Mucosa of descending colon (tissue), 3 donors: Measurements from ENCODE around the gene TRABD2B. TPM values are rescaled to one million over a fixed set of nuclear protein-coding genes. Genes with fewer than 3 reads are reported as not detected.

Experiments used
- ATAC-seq: fragments of 200-7000 bp; cut with Tn5 transposase; one replicate; pipeline ENCODE4 v1.9.1; 2020; ENCODE audit warnings: mild to moderate bottlenecking, moderate library complexity
- DNase-seq, 3 donors: peaks; one replicate each; pipeline ENCODE4 v3.0.0-alpha.2; 2020
- H3K36me3 ChIP-seq: fragments of 200-600 bp; one replicate; pipeline ENCODE4 v1.8.0; 2021; ENCODE audit warnings: low read depth, mild to moderate bottlenecking
- H3K4me1 ChIP-seq: fragments of 200-600 bp; one replicate; pipeline ENCODE4 v1.8.0; 2021; ENCODE audit warnings: low read depth, mild to moderate bottlenecking
- H3K4me3 ChIP-seq: fragments of 200-600 bp; one replicate; pipeline ENCODE4 v1.8.0; 2021; ENCODE audit warnings: mild to moderate bottlenecking
- H3K9me3 ChIP-seq: fragments of 200-600 bp; one replicate; pipeline ENCODE4 v1.8.0; 2021; ENCODE audit warnings: mild to moderate bottlenecking
- CTCF ChIP-seq: fragments of 200-600 bp; IDR thresholded peaks from one replicate; pipeline ENCODE4 v1.8.0; 2022; ENCODE audit warnings: antibody characterized with exemption, mild to moderate bottlenecking
- intact Hi-C, 2 donors: fragments of 100-400 bp; cut with DNase I in 1 of 2; cut with micrococcal nuclease in 1 of 2; formaldehyde crosslinking; loops; one replicate each; pipeline versions ENCODE4 v1.11.0 to v1.11.1; 2022; cut with DNase I, micrococcal nuclease
- total RNA-seq, 3 donors: library from RNA; stranded (reverse); fragmentation: NEBNext Ultra II Directional in 2 of 3; extraction: Animal tissue kit (Norgen Biotek cat#: 25700) in 2 of 3; gene quantifications; one replicate each; pipeline versions ENCODE4 v1.2.1 to v1.2.4, GENCODE V29; 2021 to 2023
- donor health status: DM: no; HTN: no; CAD: no; lungs with moderate emphysema.
- donor health status: DM: no; HTN: no; CAD: no.
- donor health status: DM: no; HTN: yes; CAD: no.

TRABD2B gene
- total RNA-seq, 3 donors from 2014 or later, result 0.35 to 2.0 (median 2.0) TPM

- no peaks in the 10 kb centered on the region for H3K9me3 ChIP-seq
- no peaks in the 10 kb centered on the region for H3K36me3 ChIP-seq
- TF ChIP-seq CTCF, result no peak
- no peak for ATAC-seq
- no peak for DNase-seq
- H3K4me3 ChIP-seq, result no peak overlapping the region
- peaks cover 5% of the 10 kb centered on the region for H3K4me1 ChIP-seq
- intact Hi-C loops, result no loop called here
These were observed 46.7 kb downstream of the TRABD2B start for GRCh38 chr1:47950471-47950870.

GRCh38 chr1:47948126-47948525, 49.1 kb downstream of the TRABD2B start:
- no peak for TF ChIP-seq CTCF
- H3K36me3 ChIP-seq, result no peaks in the 10 kb centered on the region
- H3K9me3 ChIP-seq, result no peaks in the 10 kb centered on the region
- intact Hi-C loops, result no loop called here
- ATAC-seq, result peak; percentile 88
- no peak overlapping the region for H3K4me3 ChIP-seq
- peaks cover 5% of the 10 kb centered on the region for H3K4me1 ChIP-seq
- DNase-seq, result peak in 1 of 3 donors; percentile 60

- DNase-seq (no peak), ATAC-seq (no peak)
- Histone ChIP-seq H3K4me1 (peaks cover 5% of the 10 kb centered on the region), H3K4me3 (no peak overlapping the region), H3K9me3 (no peaks in the 10 kb centered on the region), H3K36me3 (no peaks in the 10 kb centered on the region)
- TF ChIP-seq CTCF, result no peak
- intact Hi-C loops, result no loop called here
These were observed 49.7 kb downstream of the TRABD2B start for GRCh38 chr1:47947531-47947930.

- no peaks in the 10 kb centered on the region for H3K9me3 ChIP-seq
- DNase-seq, result no peak
- no peak for TF ChIP-seq CTCF
- H3K36me3 ChIP-seq, result no peaks in the 10 kb centered on the region
- intact Hi-C loops, result no loop called here
- no peak overlapping the region for H3K4me3 ChIP-seq
- no peak for ATAC-seq
- peaks cover 5% of the 10 kb centered on the region for H3K4me1 ChIP-seq
These were observed 52.6 kb downstream of the TRABD2B start for GRCh38 chr1:47944561-47944960.

- no peak overlapping the region for H3K4me3 ChIP-seq
- H3K4me1 ChIP-seq, result peaks cover 1% of the 10 kb centered on the region
- ATAC-seq, result peak; percentile 29
- no peaks in the 10 kb centered on the region for H3K9me3 ChIP-seq
- no peaks in the 10 kb centered on the region for H3K36me3 ChIP-seq
- TF ChIP-seq CTCF, result no peak
- no peak for DNase-seq
- intact Hi-C loops, result no loop called here
These were observed 55.0 kb downstream of the TRABD2B start for GRCh38 chr1:47942240-47942629.

- no peak for TF ChIP-seq CTCF
- Histone ChIP-seq H3K4me1 (no peaks in the 10 kb centered on the region), H3K4me3 (no peak overlapping the region), H3K36me3 (no peaks in the 10 kb centered on the region), H3K9me3 (no peaks in the 10 kb centered on the region)
- no peak for DNase-seq
- intact Hi-C loops, result no loop called here
- peak; percentile 85 for ATAC-seq
These were observed 55.5 kb downstream of the TRABD2B start for GRCh38 chr1:47941609-47942239.
